ENCODE results near the gene NBAS.

- TF ChIP-seq CTCF (IDR thresholded peaks at IDR 0.05): no peak
- no peak for TF ChIP-seq POLR2A (IDR thresholded peaks at IDR 0.05)
These were observed 249.8 kb downstream of the NBAS start for GRCh38 chr2:15311201-15311907.

All from esophagus squamous epithelium (tissue), 4 donors.